GM23248 (cell line): ENCODE measurements around the gene GABRR2.

Experiments used
- EZH2 ChIP-seq: fragments of 200-600 bp; sonication (generic); IDR thresholded peaks from 2 replicates; pipeline ENCODE4 v1.6.1; 2018; ENCODE audit warnings: antibody characterized with exemption, mild to moderate bottlenecking; ENCODE audit not compliant: insufficient read depth, poor library complexity, severe bottlenecking
- EZH2phosphoT487 ChIP-seq: fragments of 200-600 bp; sonication (generic); IDR thresholded peaks from 2 replicates; pipeline ENCODE4 v1.6.1; 2018; ENCODE audit warnings: antibody characterized with exemption, moderate library complexity, mild to moderate bottlenecking, low read depth; ENCODE audit not compliant: insufficient read depth

DNA sequence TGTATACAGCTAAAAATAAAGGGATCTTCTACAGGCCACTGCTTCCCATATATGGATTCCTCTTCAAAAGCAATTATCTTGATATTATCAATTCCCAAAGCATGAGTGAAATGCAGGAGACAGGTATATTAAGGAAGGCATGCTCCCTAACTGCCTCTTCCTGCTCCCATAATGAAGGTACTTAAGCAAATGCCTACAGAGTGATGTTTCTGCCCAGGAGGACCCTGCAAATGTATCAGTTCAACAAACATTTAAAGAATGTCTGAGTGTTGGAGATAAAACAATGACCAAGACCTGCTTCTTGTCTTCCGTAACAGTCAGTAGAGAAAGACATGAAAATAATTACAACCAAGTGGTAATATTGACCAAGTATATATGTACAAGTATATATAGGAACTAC is 33.3 kb upstream of the GABRR2 start:
- TF ChIP-seq EZH2 = no peak
- TF ChIP-seq EZH2phosphoT487 = no peak
